CD4-positive, CD25-positive, alpha-beta regulatory T cell (primary cell): ENCODE results near the gene SLC25A23. TPM values are rescaled to one million over a fixed set of nuclear protein-coding genes. Genes with fewer than 3 reads are reported as not detected.

ENCODE experiments used
- ATAC-seq, 2 donors: fragments of 150-1000 bp; cut with Tn5 transposase; one replicate each; pipeline ENCODE4 v1.10.0; 2021; ENCODE audit warnings: low read depth in 2 of 2, moderate number of reproducible peaks in 2 of 2, moderate library complexity in 1 of 2
- DNase-seq, 3 donors: peaks; one replicate each; pipeline versions ENCODE4 v3.0.0 to v3.0.0-alpha.2; 2012 to 2022; ENCODE audit warnings: mixed read lengths in 1 of 3
- H3K27ac ChIP-seq: one replicate; pipeline ENCODE4 v1.7.0; 2013; ENCODE audit warnings: mild to moderate bottlenecking, low read length; ENCODE audit not compliant: insufficient read depth, poor library complexity, severe bottlenecking
- H3K27me3 ChIP-seq: one replicate; pipeline ENCODE4 v1.7.0; 2013; ENCODE audit warnings: low read length; ENCODE audit not compliant: control insufficient read depth, insufficient read depth
- H3K36me3 ChIP-seq: one replicate; pipeline ENCODE4 v1.7.0; 2013; ENCODE audit warnings: mild to moderate bottlenecking, low read length, moderate library complexity; ENCODE audit not compliant: control insufficient read depth, insufficient read depth
- H3K4me1 ChIP-seq: 2 replicates; pipeline ENCODE4 v1.7.0; 2013; ENCODE audit warnings: mild to moderate bottlenecking, low read length; ENCODE audit not compliant: insufficient read depth, control insufficient read depth, poor library complexity, severe bottlenecking
- H3K4me3 ChIP-seq: one replicate; pipeline ENCODE4 v1.7.0; 2013; ENCODE audit warnings: low read depth, mild to moderate bottlenecking, low read length, moderate library complexity
- H3K9me3 ChIP-seq, 2 experiments: 1 replicate in 1 of 2; 2 replicates in 1 of 2; pipeline ENCODE4 v1.7.0; 2013; ENCODE audit warnings: low read length in 2 of 2, mild to moderate bottlenecking in 1 of 2, moderate library complexity in 1 of 2; ENCODE audit not compliant: control insufficient read depth in 2 of 2
- H3K27ac Mint-ChIP-seq, 3 donors: one replicate each; pipeline ENCODE4 v1.8.0; 2020 to 2022; ENCODE audit warnings: mild to moderate bottlenecking in 3 of 3, mixed read lengths in 3 of 3, moderate library complexity in 2 of 3
- H3K27me3 Mint-ChIP-seq: one replicate; pipeline ENCODE4 v1.8.0; 2022; ENCODE audit warnings: mild to moderate bottlenecking, mixed read lengths
- H3K36me3 Mint-ChIP-seq: one replicate; pipeline ENCODE4 v1.8.0; 2020; ENCODE audit warnings: mixed read lengths
- H3K4me1 Mint-ChIP-seq, 4 donors: one replicate each; pipeline ENCODE4 v1.8.0; 2020 to 2022; ENCODE audit warnings: mixed read lengths in 4 of 4, mild to moderate bottlenecking in 1 of 4
- H3K4me3 Mint-ChIP-seq, 4 donors: one replicate each; pipeline ENCODE4 v1.8.0; 2020 to 2022; ENCODE audit warnings: mild to moderate bottlenecking in 4 of 4, mixed read lengths in 4 of 4, moderate library complexity in 3 of 4
- H3K9me3 Mint-ChIP-seq, 7 donors: one replicate each; pipeline ENCODE4 v1.8.0; 2020 to 2022; ENCODE audit warnings: mixed read lengths in 7 of 7, mild to moderate bottlenecking in 3 of 7, moderate library complexity in 2 of 7
- polyA plus RNA-seq, 4 donors: library from polyadenylated mRNA; unstranded; fragments of 300-500 nt; fragmentation: Illumina TruSeq; gene quantifications; one replicate each; pipeline ENCODE4 v1.2.3, GENCODE V29; 2021
- total RNA-seq: library from RNA; stranded (reverse); gene quantifications from one replicate; pipeline ENCODE4 v1.2.3, GENCODE V29; 2022

Gene SLC25A23
- total and polyA plus RNA-seq, 5 donors from 2014 or later: 6.6 to 14.7 (median 10.9) TPM

GRCh38 chr19:6457958-6458694 lies 1.5 kb downstream of the SLC25A23 start:
- H3K27me3 Mint-ChIP-seq: peaks cover 4% of the 10 kb centered on the region
- no peak overlapping the region for H3K4me3 ChIP-seq
- H3K9me3 ChIP-seq: peaks cover 2 to 22% of the 10 kb centered on the region in 2 experiments
- H3K36me3 ChIP-seq: peaks cover 4% of the 10 kb centered on the region
- H3K4me1 Mint-ChIP-seq: peaks cover 5 to 33% (median 16%) of the 10 kb centered on the region in 4 donors
- peaks cover 24% of the 10 kb centered on the region for H3K36me3 Mint-ChIP-seq
- peak overlapping the region; percentile 90 to 92 (median 90) for H3K4me3 Mint-ChIP-seq
- no peaks in the 10 kb centered on the region for H3K27me3 ChIP-seq
- H3K27ac Mint-ChIP-seq: peak overlapping the region; percentile 43 to 86 (median 75)
- no peak overlapping the region for H3K27ac ChIP-seq
- DNase-seq: no peak
- peaks cover 0 to 16% (median 2%) of the 10 kb centered on the region in 7 donors for H3K9me3 Mint-ChIP-seq
- peaks cover 20% of the 10 kb centered on the region for H3K4me1 ChIP-seq
- ATAC-seq: no peak

GRCh38 chr19:6455924-6456323 lies 3.7 kb downstream of the SLC25A23 start:
- Mint-ChIP-seq H3K9me3 (peaks cover 0 to 16% (median 2%) of the 10 kb centered on the region in 7 donors), H3K4me1 (peaks cover 5 to 22% (median 13%) of the 10 kb centered on the region in 4 donors), H3K36me3 (peaks cover 29% of the 10 kb centered on the region), H3K27me3 (peaks cover 4% of the 10 kb centered on the region), H3K27ac (peak overlapping the region in 1 of 3 donors; percentile 48), H3K4me3 (peak overlapping the region in 1 of 4 donors; percentile 24)
- Histone ChIP-seq H3K9me3 (peaks cover 2 to 22% of the 10 kb centered on the region in 2 experiments), H3K4me3 (no peak overlapping the region), H3K27ac (no peak overlapping the region), H3K36me3 (peaks cover 4% of the 10 kb centered on the region), H3K27me3 (no peaks in the 10 kb centered on the region), H3K4me1 (peaks cover 20% of the 10 kb centered on the region)
- DNase-seq (no peak), ATAC-seq (no peak)

GRCh38 chr19:6453951-6454565 lies 5.5 kb downstream of the SLC25A23 start:
- peaks cover 2 to 22% of the 10 kb centered on the region in 2 experiments for H3K9me3 ChIP-seq
- Mint-ChIP-seq H3K27ac (no peak overlapping the region), H3K9me3 (peaks cover 0 to 16% (median 2%) of the 10 kb centered on the region in 7 donors), H3K27me3 (peaks cover 4% of the 10 kb centered on the region), H3K36me3 (peaks cover 32% of the 10 kb centered on the region), H3K4me1 (peaks cover 0 to 16% (median 6%) of the 10 kb centered on the region in 4 donors), H3K4me3 (no peak overlapping the region)
- peaks cover 4% of the 10 kb centered on the region for H3K36me3 ChIP-seq
- DNase-seq (no peak), ATAC-seq (no peak)
- H3K4me1 ChIP-seq: peaks cover 7% of the 10 kb centered on the region
- no peaks in the 10 kb centered on the region for H3K27me3 ChIP-seq
- no peak overlapping the region for H3K27ac ChIP-seq
- no peak overlapping the region for H3K4me3 ChIP-seq

- H3K27me3 Mint-ChIP-seq: no peaks in the 10 kb centered on the region
- H3K4me1 Mint-ChIP-seq: peaks cover 0 to 5% (median under 1%) of the 10 kb centered on the region in 4 donors
- Histone ChIP-seq H3K9me3 (peaks cover 2 to 22% of the 10 kb centered on the region in 2 experiments), H3K27me3 (no peaks in the 10 kb centered on the region), H3K4me3 (no peak overlapping the region), H3K4me1 (no peaks in the 10 kb centered on the region), H3K27ac (no peak overlapping the region), H3K36me3 (peaks cover 4% of the 10 kb centered on the region)
- no peak overlapping the region for H3K27ac Mint-ChIP-seq
- H3K9me3 Mint-ChIP-seq: peaks cover 0 to 16% (median 2%) of the 10 kb centered on the region in 7 donors
- H3K4me3 Mint-ChIP-seq: peak overlapping the region in 1 of 4 donors; percentile 47
- DNase-seq (no peak), ATAC-seq (no peak)
- H3K36me3 Mint-ChIP-seq: peaks cover 32% of the 10 kb centered on the region
These were observed 6.7 kb downstream of the SLC25A23 start for GRCh38 chr19:6452899-6453298.

- H3K27me3 Mint-ChIP-seq: no peaks in the 10 kb centered on the region
- Histone ChIP-seq H3K27ac (no peak overlapping the region), H3K36me3 (peaks cover 4% of the 10 kb centered on the region), H3K4me3 (no peak overlapping the region), H3K4me1 (no peaks in the 10 kb centered on the region), H3K27me3 (no peaks in the 10 kb centered on the region), H3K9me3 (peaks cover 2 to 22% of the 10 kb centered on the region in 2 experiments)
- H3K9me3 Mint-ChIP-seq: peaks cover 0 to 16% (median 2%) of the 10 kb centered on the region in 7 donors
- DNase-seq (no peak), ATAC-seq (no peak)
- H3K27ac Mint-ChIP-seq: no peak overlapping the region
- peaks cover 32% of the 10 kb centered on the region for H3K36me3 Mint-ChIP-seq
- peaks cover 0 to 3% (median 0%) of the 10 kb centered on the region in 4 donors for H3K4me1 Mint-ChIP-seq
- H3K4me3 Mint-ChIP-seq: no peak overlapping the region
These were observed 7.4 kb downstream of the SLC25A23 start for GRCh38 chr19:6452223-6452614.

GRCh38 chr19:6451583-6452222 lies 7.9 kb downstream of the SLC25A23 start:
- no peaks in the 10 kb centered on the region for H3K27me3 Mint-ChIP-seq
- no peak for ATAC-seq

GRCh38 chr19:6450166-6450565 lies 9.4 kb downstream of the SLC25A23 start:
- Histone ChIP-seq H3K36me3 (peaks cover 4% of the 10 kb centered on the region), H3K4me3 (no peak overlapping the region), H3K27ac (no peak overlapping the region), H3K27me3 (no peaks in the 10 kb centered on the region), H3K4me1 (no peaks in the 10 kb centered on the region), H3K9me3 (peaks cover under 1 to 19% of the 10 kb centered on the region in 2 experiments)
- H3K27ac Mint-ChIP-seq: peak overlapping the region in 1 of 3 donors; percentile 66
- ATAC-seq (no peak), DNase-seq (no peak)
- H3K4me3 Mint-ChIP-seq: no peak overlapping the region
- peaks cover 0 to 13% (median 2%) of the 10 kb centered on the region in 7 donors for H3K9me3 Mint-ChIP-seq
- peaks cover 41% of the 10 kb centered on the region for H3K36me3 Mint-ChIP-seq
- no peaks in the 10 kb centered on the region for H3K27me3 Mint-ChIP-seq
- peaks cover 0 to 3% (median 0%) of the 10 kb centered on the region in 4 donors for H3K4me1 Mint-ChIP-seq

More at GRCh38 chr19:6451583-6452222, 7.9 kb downstream of the SLC25A23 start:
- no peak overlapping the region for H3K4me3 ChIP-seq
- Mint-ChIP-seq H3K36me3 (peaks cover 34% of the 10 kb centered on the region), H3K4me3 (no peak overlapping the region), H3K27ac (no peak overlapping the region), H3K9me3 (peaks cover 0 to 16% (median 2%) of the 10 kb centered on the region in 7 donors), H3K4me1 (peaks cover 0 to 3% (median 0%) of the 10 kb centered on the region in 4 donors)
- no peaks in the 10 kb centered on the region for H3K27me3 ChIP-seq
- no peak for DNase-seq
- no peaks in the 10 kb centered on the region for H3K4me1 ChIP-seq
- no peak overlapping the region for H3K27ac ChIP-seq
- H3K9me3 ChIP-seq: peaks cover 2 to 22% of the 10 kb centered on the region in 2 experiments
- H3K36me3 ChIP-seq: peaks cover 4% of the 10 kb centered on the region
